SJSA1 (cell line): ENCODE data around the gene ELAVL4. TPM values are rescaled to one million over a fixed set of nuclear protein-coding genes. Genes with fewer than 3 reads are reported as not detected.

ENCODE experiments used
- DNase-seq, 2 experiments: peaks; one replicate each; pipeline ENCODE4 v3.0.0-alpha.2; 2015 to 2020; ENCODE audit warnings: low spot score in 2 of 2, low read depth in 1 of 2
- H3K27ac ChIP-seq: fragments of 250-450 bp; sonication (Bioruptor Pico); 2 replicates; pipeline ENCODE4 v1.5.1; 2020; ENCODE audit warnings: mild to moderate bottlenecking, moderate library complexity
- H3K27me3 ChIP-seq: fragments of 250-450 bp; sonication (Bioruptor Pico); replicated peaks from 2 replicates; pipeline ENCODE4 v1.5.1; 2020; ENCODE audit warnings: mild to moderate bottlenecking, moderate library complexity
- H3K36me3 ChIP-seq: fragments of 250-450 bp; sonication (Bioruptor Pico); 2 replicates; pipeline ENCODE4 v1.5.1; 2020; ENCODE audit warnings: mild to moderate bottlenecking
- H3K4me1 ChIP-seq: fragments of 250-450 bp; sonication (Bioruptor Pico); replicated peaks from 2 replicates; pipeline ENCODE4 v1.6.1; 2021; ENCODE audit warnings: mild to moderate bottlenecking
- H3K4me3 ChIP-seq: fragments of 250-450 bp; sonication (Bioruptor Pico); 2 replicates; pipeline ENCODE4 v1.5.1; 2020; ENCODE audit warnings: mild to moderate bottlenecking
- H3K9me3 ChIP-seq: fragments of 250-450 bp; sonication (Bioruptor Pico); replicated peaks from 2 replicates; pipeline ENCODE4 v1.5.1; 2020; ENCODE audit warnings: mild to moderate bottlenecking
- total RNA-seq: library from RNA; depleted of rRNA; stranded (reverse); fragments of >200 nt; shearing (Covaris generic); gene quantifications from 2 replicates; pipeline ENCODE4 v1.2.3, GENCODE V29; 2014; rRNA removed

ELAVL4 gene
- total RNA-seq: not detected in 2 replicates

- Histone ChIP-seq H3K36me3 (no peaks in the 10 kb centered on the region), H3K27ac (no peak within 1 kb of the TSS), H3K27me3 (peaks cover 11% of the 10 kb centered on the region), H3K9me3 (no peaks in the 10 kb centered on the region), H3K4me1 (no peaks in the 10 kb centered on the region), H3K4me3 (no peak within 1 kb of the TSS)
- no peak for DNase-seq
Observed at GRCh38 chr1:50108497-50109059, at the start of gene ELAVL4. Gene ELAVL4 (plus strand): TSS chr1:50108920. CDS start chr1:50109190, 270 bp downstream.

DNA sequence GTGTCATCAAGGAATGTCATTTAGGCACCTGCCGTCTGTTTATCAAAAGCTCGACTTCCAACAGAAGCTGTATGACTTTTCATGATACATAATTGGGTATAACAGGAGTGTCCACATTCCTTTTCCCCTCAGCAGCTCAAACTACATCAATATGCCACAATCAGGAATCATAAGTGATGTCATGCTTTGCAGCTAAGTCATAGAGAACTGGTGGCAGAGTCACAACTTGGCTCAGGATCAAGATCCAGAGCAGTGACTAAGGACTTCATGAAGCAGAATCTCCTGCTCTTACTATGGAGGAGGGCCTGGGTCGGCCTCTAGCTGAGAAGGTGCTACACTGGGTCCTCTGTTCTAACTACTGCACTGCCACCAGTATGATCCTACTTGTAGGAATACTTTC lies 48.4 kb upstream of the ELAVL4 start:
- Histone ChIP-seq H3K36me3 (no peaks in the 10 kb centered on the region), H3K27me3 (no peaks in the 10 kb centered on the region), H3K9me3 (no peaks in the 10 kb centered on the region), H3K4me3 (no peak overlapping the region), H3K27ac (no peak overlapping the region), H3K4me1 (no peaks in the 10 kb centered on the region)
- DNase-seq: no peak

DNA sequence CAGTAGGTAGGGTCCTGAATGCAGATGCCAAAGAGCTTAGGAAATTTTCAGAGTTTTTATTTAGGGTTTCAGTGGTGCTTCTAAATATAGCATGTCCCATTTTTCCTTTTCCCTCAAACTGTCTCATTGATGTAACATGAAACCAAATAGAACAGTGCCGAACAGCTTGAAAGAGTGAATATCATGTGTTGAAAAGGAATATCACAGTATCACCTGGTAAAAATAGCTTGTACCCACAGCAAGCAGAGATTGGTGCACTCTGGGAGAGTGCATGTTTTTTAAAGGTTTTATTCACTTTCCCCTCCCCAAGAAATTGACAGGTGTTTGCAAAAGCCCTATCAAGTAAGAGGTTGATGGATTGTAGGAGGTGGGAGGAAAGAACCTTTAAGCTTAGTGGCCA lies 41.9 kb upstream of the ELAVL4 start:
- DNase-seq: no peak
- Histone ChIP-seq H3K4me1 (no peaks in the 10 kb centered on the region), H3K36me3 (no peaks in the 10 kb centered on the region), H3K9me3 (no peaks in the 10 kb centered on the region), H3K27me3 (no peaks in the 10 kb centered on the region), H3K4me3 (no peak overlapping the region), H3K27ac (no peak overlapping the region)

DNA sequence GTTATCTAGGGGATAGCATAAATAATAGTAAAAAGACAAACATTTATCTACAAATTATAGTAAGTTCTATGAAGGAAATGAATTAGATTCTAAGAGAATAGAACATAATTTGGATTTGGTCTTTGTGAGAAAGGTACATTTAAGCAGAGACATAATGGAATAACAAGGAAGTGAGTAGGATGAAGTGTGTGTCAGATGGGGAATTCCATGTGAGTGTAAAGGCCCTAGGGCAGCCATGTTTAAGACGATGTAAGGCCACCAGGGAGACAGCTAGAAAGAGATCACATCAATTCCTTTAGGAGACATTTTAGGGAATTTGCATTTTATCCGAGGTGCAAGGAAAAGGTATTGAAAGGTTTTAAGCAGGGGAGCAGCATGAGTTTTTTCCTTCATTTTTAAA lies 33.8 kb upstream of the ELAVL4 start:
- no peaks in the 10 kb centered on the region for H3K9me3 ChIP-seq
- no peaks in the 10 kb centered on the region for H3K4me1 ChIP-seq
- H3K27ac ChIP-seq: no peak overlapping the region
- H3K36me3 ChIP-seq: no peaks in the 10 kb centered on the region
- DNase-seq: no peak
- no peak overlapping the region for H3K4me3 ChIP-seq
- H3K27me3 ChIP-seq: no peaks in the 10 kb centered on the region

GRCh38 chr1:50077273-50077672 lies 31.4 kb upstream of the ELAVL4 start:
- H3K27ac ChIP-seq: no peak overlapping the region
- H3K27me3 ChIP-seq: no peaks in the 10 kb centered on the region
- H3K36me3 ChIP-seq: no peaks in the 10 kb centered on the region
- no peaks in the 10 kb centered on the region for H3K4me1 ChIP-seq
- no peak overlapping the region for H3K4me3 ChIP-seq
- DNase-seq: no peak
- no peaks in the 10 kb centered on the region for H3K9me3 ChIP-seq

- Histone ChIP-seq H3K4me1 (no peaks in the 10 kb centered on the region), H3K27me3 (no peaks in the 10 kb centered on the region), H3K4me3 (no peak overlapping the region), H3K27ac (no peak overlapping the region), H3K9me3 (no peaks in the 10 kb centered on the region), H3K36me3 (no peaks in the 10 kb centered on the region)
- no peak for DNase-seq
Observed at GRCh38 chr1:50080904-50081586, 27.7 kb upstream of the ELAVL4 start.

- Histone ChIP-seq H3K27me3 (no peaks in the 10 kb centered on the region), H3K4me3 (no peak overlapping the region), H3K27ac (no peak overlapping the region), H3K4me1 (no peaks in the 10 kb centered on the region), H3K9me3 (no peaks in the 10 kb centered on the region), H3K36me3 (no peaks in the 10 kb centered on the region)
- DNase-seq: no peak
Observed at GRCh38 chr1:50084389-50084788, 24.3 kb upstream of the ELAVL4 start.

DNA sequence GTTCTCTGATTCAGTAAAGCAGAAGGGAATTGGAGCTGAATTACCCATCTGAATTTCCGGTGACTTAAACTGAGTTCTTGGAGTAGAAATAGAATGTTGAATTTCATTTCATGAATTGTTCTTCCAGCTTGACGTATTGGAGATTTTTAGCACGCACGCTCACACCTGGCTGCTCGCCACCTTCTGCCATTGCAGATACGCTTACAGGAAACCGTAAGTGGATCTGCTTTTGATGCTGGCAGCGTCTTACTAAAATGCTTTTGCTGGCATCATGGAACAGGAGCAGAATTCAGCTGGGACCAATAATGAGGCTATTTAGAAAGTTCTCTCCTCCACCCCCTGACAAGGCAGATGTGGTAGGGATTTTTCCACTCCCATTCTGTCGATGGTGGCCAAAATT lies 17.7 kb upstream of the ELAVL4 start:
- no peaks in the 10 kb centered on the region for H3K27me3 ChIP-seq
- no peaks in the 10 kb centered on the region for H3K9me3 ChIP-seq
- no peaks in the 10 kb centered on the region for H3K4me1 ChIP-seq
- no peaks in the 10 kb centered on the region for H3K36me3 ChIP-seq
- H3K4me3 ChIP-seq: no peak overlapping the region
- no peak overlapping the region for H3K27ac ChIP-seq
- no peak for DNase-seq

DNA sequence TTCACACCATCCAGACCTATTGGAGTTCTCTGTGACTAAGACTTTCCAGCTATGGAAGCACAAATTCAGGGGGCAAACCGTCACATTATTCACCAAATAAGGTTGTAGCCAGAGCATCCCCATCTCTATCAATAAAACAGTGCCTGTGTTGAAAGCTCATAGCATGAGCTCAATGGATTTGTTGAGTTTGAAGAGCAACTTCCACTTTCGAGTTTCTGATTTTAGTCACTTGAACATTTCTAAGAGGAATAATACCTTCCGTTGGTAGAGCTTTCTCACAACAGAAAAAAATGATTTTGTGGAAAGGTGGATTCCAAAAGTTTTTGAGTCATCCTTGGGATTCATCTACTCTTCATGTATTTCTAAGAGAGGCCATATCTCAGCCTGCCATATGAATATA lies 13.0 kb upstream of the ELAVL4 start:
- H3K36me3 ChIP-seq: no peaks in the 10 kb centered on the region
- no peak overlapping the region for H3K4me3 ChIP-seq
- no peaks in the 10 kb centered on the region for H3K4me1 ChIP-seq
- DNase-seq: no peak
- no peaks in the 10 kb centered on the region for H3K27me3 ChIP-seq
- H3K27ac ChIP-seq: no peak overlapping the region
- H3K9me3 ChIP-seq: no peaks in the 10 kb centered on the region

- no peaks in the 10 kb centered on the region for H3K4me1 ChIP-seq
Observed at GRCh38 chr1:50097021-50097679, 11.6 kb upstream of the ELAVL4 start.

DNA sequence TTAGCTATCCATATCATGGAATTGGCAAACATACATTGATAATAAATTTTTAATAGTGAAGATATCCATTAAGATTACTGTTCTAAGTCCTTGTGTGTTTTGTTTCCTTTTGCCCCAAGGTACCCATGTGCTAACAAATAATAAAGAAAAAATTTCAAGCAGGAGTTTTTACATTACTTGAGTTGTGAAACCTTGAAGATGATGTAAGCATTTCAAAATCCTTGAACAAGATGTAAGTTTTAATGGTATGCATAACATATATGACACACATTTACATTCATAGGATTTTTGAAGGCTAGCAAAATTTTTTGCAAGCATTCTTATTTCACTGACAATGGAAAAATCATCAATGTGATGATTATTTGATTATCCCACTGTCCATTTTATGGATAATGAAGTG lies 10.9 kb upstream of the ELAVL4 start:
- no peak overlapping the region for H3K4me3 ChIP-seq
- no peaks in the 10 kb centered on the region for H3K27me3 ChIP-seq
- no peaks in the 10 kb centered on the region for H3K4me1 ChIP-seq
- H3K9me3 ChIP-seq: no peaks in the 10 kb centered on the region
- H3K36me3 ChIP-seq: no peaks in the 10 kb centered on the region
- no peak overlapping the region for H3K27ac ChIP-seq
- no peak for DNase-seq

More at GRCh38 chr1:50097021-50097679, 11.6 kb upstream of the ELAVL4 start:
- H3K9me3 ChIP-seq: no peaks in the 10 kb centered on the region
- no peak overlapping the region for H3K4me3 ChIP-seq
- no peak for DNase-seq
- no peaks in the 10 kb centered on the region for H3K36me3 ChIP-seq
- no peak overlapping the region for H3K27ac ChIP-seq
- no peaks in the 10 kb centered on the region for H3K27me3 ChIP-seq

GRCh38 chr1:50098591-50099021 lies 10.1 kb upstream of the ELAVL4 start:
- no peaks in the 10 kb centered on the region for H3K9me3 ChIP-seq
- H3K4me3 ChIP-seq: no peak overlapping the region
- no peaks in the 10 kb centered on the region for H3K4me1 ChIP-seq
- no peak for DNase-seq
- no peaks in the 10 kb centered on the region for H3K36me3 ChIP-seq
- H3K27ac ChIP-seq: no peak overlapping the region
- no peaks in the 10 kb centered on the region for H3K27me3 ChIP-seq

DNA sequence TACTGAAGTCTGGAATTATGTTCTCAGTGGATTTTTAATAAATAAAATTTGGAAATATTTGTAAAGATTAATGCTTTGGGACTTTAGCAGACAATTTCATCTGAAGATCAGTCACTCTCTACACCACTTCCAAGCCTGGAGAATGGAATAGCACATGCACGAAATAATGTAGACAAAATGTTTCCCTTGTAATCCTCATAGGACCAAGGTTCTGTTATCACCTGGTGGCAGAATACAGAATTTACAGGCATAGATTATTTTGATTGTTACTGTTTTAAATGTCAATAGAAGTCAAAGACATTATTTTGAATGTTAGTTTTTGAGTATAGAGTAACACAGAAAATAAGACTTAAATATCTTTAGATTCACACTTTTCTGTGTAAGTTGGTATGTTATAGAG lies 9.1 kb upstream of the ELAVL4 start:
- H3K4me3 ChIP-seq: no peak overlapping the region
- H3K4me1 ChIP-seq: no peaks in the 10 kb centered on the region
- no peaks in the 10 kb centered on the region for H3K9me3 ChIP-seq
- no peak for DNase-seq
- no peaks in the 10 kb centered on the region for H3K36me3 ChIP-seq
- no peaks in the 10 kb centered on the region for H3K27me3 ChIP-seq
- no peak overlapping the region for H3K27ac ChIP-seq

GRCh38 chr1:50103615-50104081 lies 5.1 kb upstream of the ELAVL4 start:
- Histone ChIP-seq H3K27ac (no peak overlapping the region), H3K27me3 (peaks cover 5% of the 10 kb centered on the region; the same call in 1 of the 2 replicates), H3K4me3 (no peak overlapping the region), H3K4me1 (no peaks in the 10 kb centered on the region), H3K36me3 (no peaks in the 10 kb centered on the region), H3K9me3 (no peaks in the 10 kb centered on the region)
- no peak for DNase-seq
